DMS 273 (cell line): ENCODE measurements around the gene GLT1D1.

Experiments used
- DNase-seq: peaks from one replicate; lab custom pipeline; 2025; ENCODE audit not compliant: unreplicated experiment; lab: John Stamatoyannopoulos, UW

GLT1D1 gene

GRCh38 chr12:128910629-128911028, 57.4 kb downstream of the GLT1D1 start:
- DNase-seq: no peak

GRCh38 chr12:128911861-128912260, 58.6 kb downstream of the GLT1D1 start:
- DNase-seq: no peak

GRCh38 chr12:128914908-128915563, 61.8 kb downstream of the GLT1D1 start:
- no peak for DNase-seq

- no peak for DNase-seq
Observed at GRCh38 chr12:128916425-128916824, 63.1 kb downstream of the GLT1D1 start.

GRCh38 chr12:128918481-128919260, 65.4 kb downstream of the GLT1D1 start:
- DNase-seq: no peak

- DNase-seq: no peak
Observed at GRCh38 chr12:128920468-128920867, 67.2 kb downstream of the GLT1D1 start.

- DNase-seq: no peak
Observed at GRCh38 chr12:128928361-128928760, 75.1 kb downstream of the GLT1D1 start.

GRCh38 chr12:128929057-128929456, 75.8 kb downstream of the GLT1D1 start:
- DNase-seq: no peak

GRCh38 chr12:128930606-128931005, 77.3 kb downstream of the GLT1D1 start:
- DNase-seq: no peak

GRCh38 chr12:128932521-128932920, 79.2 kb downstream of the GLT1D1 start:
- no peak for DNase-seq

- DNase-seq: no peak
Observed at GRCh38 chr12:128933039-128933438, 79.8 kb downstream of the GLT1D1 start.

GRCh38 chr12:128933926-128934325, 80.6 kb downstream of the GLT1D1 start:
- no peak for DNase-seq

- no peak for DNase-seq
Observed at GRCh38 chr12:128938886-128939285, 85.6 kb downstream of the GLT1D1 start.

- no peak for DNase-seq
Observed at GRCh38 chr12:128940090-128940888, 87.0 kb downstream of the GLT1D1 start.

- DNase-seq: no peak
Observed at GRCh38 chr12:128940974-128941373, 87.7 kb downstream of the GLT1D1 start.

GRCh38 chr12:128942960-128943477, 89.7 kb downstream of the GLT1D1 start:
- DNase-seq: no peak

GRCh38 chr12:128944956-128945355, 91.7 kb downstream of the GLT1D1 start:
- no peak for DNase-seq

- no peak for DNase-seq
Observed at GRCh38 chr12:128947209-128947608, 93.9 kb downstream of the GLT1D1 start.

GRCh38 chr12:128949086-128949485, 95.8 kb downstream of the GLT1D1 start:
- DNase-seq: no peak

- no peak for DNase-seq
Observed at GRCh38 chr12:128951448-128951847, 98.2 kb downstream of the GLT1D1 start.

GRCh38 chr12:128956755-128957154, 103.5 kb downstream of the GLT1D1 start:
- DNase-seq: no peak

GRCh38 chr12:128959901-128960300, 106.6 kb downstream of the GLT1D1 start:
- DNase-seq: no peak
